NCI-H128 (cell line): Measurements from ENCODE around the gene TUBGCP6.
"Not testable (repeated sequence)": the region's sequence is repeated elsewhere in the genome, so short reads cannot be mapped to it uniquely, and the experiment has no call there.

ENCODE experiments used
- DNase-seq: peaks from one replicate; lab custom pipeline; 2025; ENCODE audit not compliant: unreplicated experiment; lab: John Stamatoyannopoulos, UW

TUBGCP6 gene

DNA sequence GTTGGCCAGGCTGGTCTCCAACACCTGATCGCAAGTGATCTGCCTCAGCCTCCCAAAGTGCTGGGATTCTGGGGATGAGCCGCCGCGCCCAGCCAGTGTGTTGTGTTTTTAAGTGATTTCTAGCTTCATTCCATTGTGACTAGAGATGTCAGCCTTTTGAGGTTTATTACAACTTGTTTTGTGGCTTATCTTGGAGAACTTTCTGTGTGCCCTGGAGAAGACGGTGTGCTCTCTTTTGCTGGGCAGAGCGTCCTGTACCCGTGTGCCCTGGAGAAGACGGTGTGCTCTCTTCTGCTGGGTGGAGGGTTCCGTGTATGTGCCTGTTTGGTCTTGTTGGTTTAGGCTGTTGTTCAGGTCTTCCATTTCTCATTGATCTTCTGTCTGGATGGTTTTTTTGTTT, 31.6 kb downstream of the TUBGCP6 start:
- DNase-seq = no peak

DNA sequence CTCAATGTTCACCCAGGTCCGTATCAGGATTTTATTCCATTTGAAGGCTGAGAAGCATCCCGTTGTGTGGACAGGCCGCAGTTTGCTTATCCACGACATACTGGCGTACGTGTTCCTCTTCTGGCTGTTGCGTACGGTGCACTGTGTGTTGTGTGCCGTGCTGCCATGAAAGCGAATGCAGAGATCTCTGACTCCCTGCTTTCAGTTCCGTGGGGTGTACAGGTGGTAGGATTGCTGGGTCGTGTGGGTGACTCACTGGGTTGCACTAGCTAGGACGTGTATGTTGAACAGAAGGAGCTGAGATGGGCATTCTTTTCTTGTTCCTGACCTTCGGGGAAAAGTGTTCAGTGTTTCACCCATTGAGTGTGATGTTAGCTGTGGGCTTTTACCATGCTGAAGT, 33.7 kb downstream of the TUBGCP6 start:
- DNase-seq = no peak

DNA sequence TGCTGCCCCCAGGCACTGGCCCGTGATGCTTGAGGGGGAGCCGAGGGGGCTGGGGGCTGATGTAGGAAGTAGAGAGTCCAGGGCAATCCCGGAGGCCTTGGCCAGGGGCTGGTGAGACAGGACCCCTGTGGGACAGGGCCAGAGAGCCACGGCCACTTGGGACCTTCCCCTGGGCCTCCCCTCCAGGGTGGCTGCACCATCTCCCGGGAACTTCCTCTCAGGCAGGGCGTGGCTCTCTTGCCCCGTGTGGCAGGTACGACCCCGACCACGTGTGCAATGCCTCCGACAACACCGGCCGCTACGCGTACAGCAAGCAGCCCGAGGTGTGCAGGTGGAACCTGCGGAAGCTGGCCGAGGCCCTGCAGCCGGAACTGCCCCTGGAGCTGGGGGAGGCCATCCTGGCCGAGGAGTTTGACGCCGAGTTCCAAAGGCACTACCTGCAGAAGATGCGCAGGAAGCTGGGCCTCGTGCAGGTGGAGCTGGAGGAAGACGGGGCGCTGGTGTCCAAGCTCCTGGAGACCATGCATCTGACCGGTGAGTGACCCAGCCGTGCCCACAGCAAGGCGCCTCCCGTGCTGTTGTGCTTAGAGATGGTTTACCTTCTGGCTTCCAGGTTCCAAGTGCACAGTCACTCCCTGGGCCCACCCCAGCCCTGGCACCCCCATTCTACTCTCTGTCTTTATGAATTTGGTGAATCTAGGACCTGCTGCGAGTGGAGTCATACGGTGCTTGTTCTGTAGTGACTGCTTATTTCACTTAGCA, 34.3 kb downstream of the TUBGCP6 start:
- DNase-seq = no peak

GRCh38 chr22:50209893-50210292, 34.9 kb downstream of the TUBGCP6 start:
- no peak for DNase-seq

GRCh38 chr22:50208939-50209892, 35.6 kb downstream of the TUBGCP6 start:
- no peak for DNase-seq

- no peak for DNase-seq
Observed at GRCh38 chr22:50208430-50208938, 36.3 kb downstream of the TUBGCP6 start.

DNA sequence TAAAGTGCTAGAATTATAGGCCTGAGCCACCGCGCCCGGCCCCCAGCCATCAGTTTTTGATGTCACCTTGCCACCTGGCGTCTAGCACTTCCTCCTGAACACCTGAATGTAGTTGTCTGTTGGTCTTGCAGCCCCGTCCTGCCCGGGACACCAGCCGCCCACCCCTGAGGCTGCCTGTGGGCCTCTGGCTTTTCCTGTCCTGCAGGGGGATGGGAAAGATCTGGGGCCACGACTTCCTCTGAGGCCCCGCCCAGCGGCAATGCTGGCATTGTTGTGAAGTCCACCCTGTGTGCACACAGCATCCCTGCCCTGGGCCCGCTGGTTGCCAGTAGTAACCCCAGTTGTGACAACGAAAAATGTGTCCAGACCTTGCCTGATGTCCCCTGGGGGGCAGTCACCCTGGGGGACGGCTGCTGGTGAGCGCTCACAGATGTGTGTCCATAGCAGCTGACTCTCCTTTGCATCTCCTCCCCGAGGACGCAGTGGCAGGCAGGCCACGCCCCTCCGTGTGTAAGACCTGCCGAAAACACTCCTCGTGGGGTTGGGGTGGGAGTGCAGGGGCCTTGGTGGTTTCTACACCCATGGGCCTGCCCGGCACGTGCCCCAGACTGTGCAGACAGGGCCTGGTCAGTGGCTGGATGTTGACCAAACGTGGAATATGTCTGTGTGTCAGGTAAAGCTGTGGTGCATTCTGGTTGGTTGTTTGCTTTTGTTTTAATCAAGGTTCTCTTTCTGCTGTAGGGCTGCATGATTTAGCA, 37.3 kb downstream of the TUBGCP6 start:
- DNase-seq = no peak

GRCh38 chr22:50206599-50206998, 38.2 kb downstream of the TUBGCP6 start:
- no peak for DNase-seq

- DNase-seq = no peak
Observed at GRCh38 chr22:50205781-50206569, 38.8 kb downstream of the TUBGCP6 start.

- not testable (repeated sequence) for DNase-seq
Observed at GRCh38 chr22:50204998-50205397, 39.8 kb downstream of the TUBGCP6 start.

GRCh38 chr22:50204571-50204970, 40.3 kb downstream of the TUBGCP6 start:
- DNase-seq = no peak

- no peak for DNase-seq
Observed at GRCh38 chr22:50203288-50203687, 41.5 kb downstream of the TUBGCP6 start.

DNA sequence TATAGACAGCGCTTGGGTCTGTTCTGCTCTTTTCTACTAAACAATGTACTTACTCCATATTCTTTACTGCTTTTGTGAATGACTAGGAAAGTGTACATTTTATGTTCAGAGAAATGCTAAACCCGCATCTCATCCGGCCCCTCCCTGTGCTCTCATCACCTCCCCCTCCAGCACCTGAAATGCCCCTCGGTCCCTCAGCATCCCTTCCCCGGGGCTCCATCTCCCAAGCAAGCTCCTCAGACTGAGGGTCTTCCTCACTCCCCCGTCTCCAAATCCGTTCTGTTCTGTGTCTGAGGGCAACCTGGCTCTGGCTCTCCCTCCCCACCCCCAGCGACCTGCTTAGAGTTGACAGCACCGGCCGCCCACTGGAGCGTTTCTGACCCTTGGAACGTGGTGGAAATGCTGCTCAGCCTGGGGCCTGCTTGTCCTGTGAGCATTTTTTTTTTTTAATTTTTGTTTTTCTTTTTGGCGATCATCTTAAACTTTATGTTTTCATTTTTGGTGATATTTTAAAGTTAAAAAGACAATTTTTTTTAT, 42.6 kb downstream of the TUBGCP6 start:
- DNase-seq = no peak

DNA sequence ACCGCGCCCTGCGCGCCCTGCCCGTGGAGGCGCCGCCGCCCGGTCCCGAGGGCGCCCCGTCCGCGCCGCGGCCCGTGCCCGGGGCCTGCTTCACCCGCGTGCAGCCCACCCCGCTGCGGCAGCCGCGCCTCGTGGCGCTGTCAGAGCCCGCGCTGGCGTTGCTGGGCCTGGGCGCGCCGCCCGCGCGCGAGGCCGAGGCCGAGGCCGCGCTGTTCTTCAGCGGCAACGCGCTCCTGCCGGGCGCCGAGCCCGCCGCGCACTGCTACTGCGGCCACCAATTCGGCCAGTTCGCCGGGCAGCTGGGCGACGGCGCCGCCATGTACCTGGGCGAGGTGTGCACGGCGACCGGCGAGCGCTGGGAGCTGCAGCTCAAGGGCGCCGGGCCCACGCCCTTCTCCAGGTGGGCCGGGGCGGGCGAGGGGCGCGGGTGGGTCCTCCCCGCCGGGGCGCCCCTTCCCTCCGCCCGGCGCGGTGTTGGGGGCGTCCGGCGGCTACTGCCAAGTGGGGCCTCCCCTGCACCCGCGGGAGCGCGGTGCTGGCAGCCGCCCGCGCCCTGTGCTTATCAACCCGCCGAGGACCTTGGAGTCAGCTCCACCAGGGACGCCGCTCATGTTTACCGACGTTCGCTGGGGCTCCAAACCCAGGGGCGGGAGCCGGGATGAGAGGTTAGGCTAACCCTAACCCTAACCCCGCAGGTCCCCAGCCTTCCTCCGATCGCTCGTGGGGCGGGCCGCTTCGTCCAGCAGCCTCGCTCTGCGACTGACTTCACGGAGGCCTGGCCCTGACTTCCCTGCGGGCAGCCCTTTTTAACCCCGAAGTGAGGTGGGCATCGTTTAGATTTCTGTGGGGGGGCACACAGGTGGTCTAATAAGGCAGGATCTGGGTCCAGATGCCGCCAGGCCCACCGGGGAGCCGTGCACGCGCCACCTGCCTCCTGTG, 43.4 kb downstream of the TUBGCP6 start:
- DNase-seq = no peak

DNA sequence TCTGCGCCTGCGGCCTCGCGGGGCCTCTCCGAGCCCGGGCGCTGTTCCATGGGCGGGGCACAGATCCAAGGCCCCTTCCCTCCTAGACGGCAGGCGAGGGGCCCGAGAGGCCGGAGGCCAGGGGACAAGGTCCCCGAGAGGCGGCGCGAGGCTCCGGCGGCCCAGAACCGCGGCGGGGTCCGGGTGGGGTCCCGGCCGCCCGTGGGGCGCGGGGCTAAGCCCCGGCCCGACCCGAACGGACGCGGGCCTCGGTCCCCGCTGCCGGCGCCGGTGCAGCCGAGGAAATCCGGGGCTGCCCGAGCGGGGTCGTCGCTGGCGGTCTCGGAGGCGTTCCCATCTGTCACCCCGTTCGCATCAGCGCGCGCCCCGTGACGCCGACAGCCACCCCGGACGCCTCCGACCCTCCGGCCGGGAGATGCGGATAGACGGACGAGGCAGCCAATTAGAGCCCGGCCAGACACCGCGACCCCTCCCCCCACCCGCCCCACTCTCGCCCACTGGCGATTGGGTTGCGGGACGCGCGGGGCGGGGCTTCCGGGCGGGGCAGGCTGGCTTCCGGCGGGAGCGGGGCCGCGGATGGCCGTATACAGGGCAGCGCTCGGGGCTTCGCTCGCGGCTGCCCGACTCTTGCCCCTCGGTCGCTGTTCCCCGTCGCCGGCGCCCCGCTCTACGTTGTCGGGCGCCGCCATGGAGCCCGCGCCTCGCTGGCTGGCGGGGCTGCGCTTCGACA, 44.2 kb downstream of the TUBGCP6 start, which contains the start of gene SELENOO:
TSS of gene SELENOO (plus strand) at position 551 of the 730 bp plus-strand sequence. CDS start at position 577, 26 bp downstream.
- DNase-seq = peak; percentile 52

GRCh38 chr22:50199829-50200460, 44.9 kb downstream of the TUBGCP6 start:
- DNase-seq = no peak

GRCh38 chr22:50199251-50199721, 45.5 kb downstream of the TUBGCP6 start:
- no peak for DNase-seq

GRCh38 chr22:50198624-50199017, 46.2 kb downstream of the TUBGCP6 start:
- no peak for DNase-seq
